Parathyroid adenoma (tissue), 2 donors: ENCODE results near the gene FRMD4A.
"Not testable (repeated sequence)": the region's sequence is repeated elsewhere in the genome, so short reads cannot be mapped to it uniquely, and the experiment has no call there.

ENCODE experiments used
- H2AFZ ChIP-seq: fragments of 300-600 bp; sonication (generic); one replicate; pipeline ENCODE4 v1.7.0; 2017; ENCODE audit warnings: antibody characterized with exemption, mild to moderate bottlenecking
- H3K27ac ChIP-seq: fragments of 300-600 bp; sonication (generic); one replicate; pipeline ENCODE4 v1.7.0; 2017
- H3K27me3 ChIP-seq: fragments of 300-600 bp; sonication (generic); one replicate; pipeline ENCODE4 v1.7.0; 2017; ENCODE audit warnings: low read length; ENCODE audit not compliant: control insufficient read depth, insufficient read depth
- H3K36me3 ChIP-seq: fragments of 300-600 bp; sonication (generic); one replicate; pipeline ENCODE4 v1.7.0; 2017; ENCODE audit warnings: low read length; ENCODE audit not compliant: control insufficient read depth, insufficient read depth
- H3K4me1 ChIP-seq: fragments of 300-600 bp; sonication (generic); one replicate; pipeline ENCODE4 v1.7.0; 2017; ENCODE audit warnings: control low read depth
- H3K4me2 ChIP-seq: fragments of 300-600 bp; sonication (generic); one replicate; pipeline ENCODE4 v1.7.0; 2017; ENCODE audit warnings: low read length
- H3K4me3 ChIP-seq: fragments of 300-600 bp; sonication (generic); one replicate; pipeline ENCODE4 v1.7.0; 2017; ENCODE audit warnings: low read depth, low read length
- H3K79me2 ChIP-seq: fragments of 300-600 bp; sonication (generic); one replicate; pipeline ENCODE4 v1.7.0; 2017; ENCODE audit warnings: control low read depth
- H3K9ac ChIP-seq: fragments of 300-600 bp; sonication (generic); one replicate; pipeline ENCODE4 v1.7.0; 2017; ENCODE audit warnings: mild to moderate bottlenecking
- H3K9me3 ChIP-seq: fragments of 300-600 bp; sonication (generic); one replicate; pipeline ENCODE4 v1.7.0; 2017; ENCODE audit warnings: low read length; ENCODE audit not compliant: control insufficient read depth
- TF ChIP-seq, protein P1 (sequence below): fragments of 300-600 bp; sonication (generic); IDR thresholded peaks from one replicate; pipeline ENCODE4 v1.7.0; 2017; ENCODE audit warnings: antibody characterized with exemption, mild to moderate bottlenecking
- donor health status: primary hyperparathyroidism.

FRMD4A gene

GRCh38 chr10:14215641-14216040, 115.1 kb downstream of the FRMD4A start:
- Histone ChIP-seq H3K4me3 (no peak overlapping the region), H3K9me3 (no peaks in the 10 kb centered on the region), H3K36me3 (no peaks in the 10 kb centered on the region), H2AFZ (no peak overlapping the region), H3K79me2 (no peaks in the 10 kb centered on the region), H3K27ac (no peak overlapping the region), H3K4me2 (no peak overlapping the region), H3K4me1 (no peaks in the 10 kb centered on the region), H3K27me3 (no peaks in the 10 kb centered on the region), H3K9ac (no peak overlapping the region)
- TF ChIP-seq, protein P1, sequence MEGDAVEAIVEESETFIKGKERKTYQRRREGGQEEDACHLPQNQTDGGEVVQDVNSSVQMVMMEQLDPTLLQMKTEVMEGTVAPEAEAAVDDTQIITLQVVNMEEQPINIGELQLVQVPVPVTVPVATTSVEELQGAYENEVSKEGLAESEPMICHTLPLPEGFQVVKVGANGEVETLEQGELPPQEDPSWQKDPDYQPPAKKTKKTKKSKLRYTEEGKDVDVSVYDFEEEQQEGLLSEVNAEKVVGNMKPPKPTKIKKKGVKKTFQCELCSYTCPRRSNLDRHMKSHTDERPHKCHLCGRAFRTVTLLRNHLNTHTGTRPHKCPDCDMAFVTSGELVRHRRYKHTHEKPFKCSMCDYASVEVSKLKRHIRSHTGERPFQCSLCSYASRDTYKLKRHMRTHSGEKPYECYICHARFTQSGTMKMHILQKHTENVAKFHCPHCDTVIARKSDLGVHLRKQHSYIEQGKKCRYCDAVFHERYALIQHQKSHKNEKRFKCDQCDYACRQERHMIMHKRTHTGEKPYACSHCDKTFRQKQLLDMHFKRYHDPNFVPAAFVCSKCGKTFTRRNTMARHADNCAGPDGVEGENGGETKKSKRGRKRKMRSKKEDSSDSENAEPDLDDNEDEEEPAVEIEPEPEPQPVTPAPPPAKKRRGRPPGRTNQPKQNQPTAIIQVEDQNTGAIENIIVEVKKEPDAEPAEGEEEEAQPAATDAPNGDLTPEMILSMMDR = no peak

DNA sequence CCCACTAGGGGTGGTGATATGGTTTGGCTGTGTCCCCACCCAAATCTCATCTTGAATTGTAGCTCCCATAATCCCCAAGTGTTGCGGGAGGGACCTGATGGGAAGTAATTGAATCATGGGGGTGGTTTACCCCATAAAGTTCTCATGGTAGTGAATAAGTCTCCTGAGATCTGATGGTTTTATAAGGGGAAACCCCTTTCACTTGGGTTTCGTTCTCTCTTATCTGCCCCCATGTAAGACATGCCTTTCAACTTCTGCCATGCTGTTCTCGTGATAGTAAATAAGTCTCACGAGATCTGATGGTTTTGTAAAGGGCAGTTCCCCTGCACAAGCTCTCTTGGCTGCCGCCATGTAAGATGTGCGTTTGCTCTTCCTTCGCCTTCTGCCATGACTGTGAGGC, 117.0 kb downstream of the FRMD4A start:
- not testable (repeated sequence) for H3K27ac ChIP-seq, H3K4me2 ChIP-seq, H2AFZ ChIP-seq, H3K9me3 ChIP-seq, H3K27me3 ChIP-seq, H3K4me1 ChIP-seq, H3K36me3 ChIP-seq, H3K9ac ChIP-seq, H3K79me2 ChIP-seq, H3K4me3 ChIP-seq

- no peaks in the 10 kb centered on the region for H3K4me1 ChIP-seq
- TF ChIP-seq, protein P1 = no peak
- no peaks in the 10 kb centered on the region for H3K36me3 ChIP-seq
- H3K79me2 ChIP-seq = no peaks in the 10 kb centered on the region
- no peaks in the 10 kb centered on the region for H3K9me3 ChIP-seq
- H3K4me3 ChIP-seq = no peak overlapping the region
- H2AFZ ChIP-seq = no peak overlapping the region
- no peak overlapping the region for H3K4me2 ChIP-seq
- H3K27ac ChIP-seq = no peak overlapping the region
- no peak overlapping the region for H3K9ac ChIP-seq
- H3K27me3 ChIP-seq = no peaks in the 10 kb centered on the region
Observed at GRCh38 chr10:14211610-14212009, 119.1 kb downstream of the FRMD4A start.

DNA sequence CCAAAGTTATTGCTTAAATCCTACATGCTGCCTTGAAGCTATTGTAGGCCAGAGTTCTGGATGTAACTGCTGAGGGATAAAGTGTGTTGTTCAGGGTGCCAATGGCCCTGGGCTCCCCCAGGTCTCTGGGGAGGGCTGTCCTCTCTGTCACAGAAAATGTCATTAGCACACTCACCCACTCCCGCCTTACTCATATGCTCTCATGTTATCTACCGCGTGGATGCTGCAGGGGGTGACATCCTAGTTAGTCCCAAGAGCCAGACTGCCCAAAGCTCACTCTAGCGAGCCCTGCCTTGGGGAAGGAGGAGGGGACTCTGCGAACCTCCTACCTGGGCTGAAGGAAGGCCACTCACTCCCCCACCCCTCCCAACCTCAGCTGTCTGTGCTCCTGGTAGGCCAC, 122.5 kb downstream of the FRMD4A start:
- Histone ChIP-seq H3K9ac (no peak overlapping the region), H3K36me3 (no peaks in the 10 kb centered on the region), H3K4me3 (no peak overlapping the region), H3K4me2 (no peak overlapping the region), H3K27ac (no peak overlapping the region), H3K79me2 (no peaks in the 10 kb centered on the region), H2AFZ (no peak overlapping the region), H3K27me3 (no peaks in the 10 kb centered on the region), H3K4me1 (no peaks in the 10 kb centered on the region), H3K9me3 (no peaks in the 10 kb centered on the region)
- TF ChIP-seq, protein P1 = no peak

- TF ChIP-seq, protein P1 = no peak
- H3K9me3 ChIP-seq = no peaks in the 10 kb centered on the region
Observed at GRCh38 chr10:14205233-14205632, 125.5 kb downstream of the FRMD4A start.

More at GRCh38 chr10:14205233-14205632, 125.5 kb downstream of the FRMD4A start:
- Histone ChIP-seq H3K9ac (no peak overlapping the region), H3K27me3 (no peaks in the 10 kb centered on the region), H3K27ac (no peak overlapping the region), H2AFZ (no peak overlapping the region), H3K36me3 (no peaks in the 10 kb centered on the region), H3K79me2 (no peaks in the 10 kb centered on the region), H3K4me3 (no peak overlapping the region), H3K4me2 (no peak overlapping the region), H3K4me1 (no peaks in the 10 kb centered on the region)
